ENCODE data around the gene KRT72.

The KRT72 gene

DNA sequence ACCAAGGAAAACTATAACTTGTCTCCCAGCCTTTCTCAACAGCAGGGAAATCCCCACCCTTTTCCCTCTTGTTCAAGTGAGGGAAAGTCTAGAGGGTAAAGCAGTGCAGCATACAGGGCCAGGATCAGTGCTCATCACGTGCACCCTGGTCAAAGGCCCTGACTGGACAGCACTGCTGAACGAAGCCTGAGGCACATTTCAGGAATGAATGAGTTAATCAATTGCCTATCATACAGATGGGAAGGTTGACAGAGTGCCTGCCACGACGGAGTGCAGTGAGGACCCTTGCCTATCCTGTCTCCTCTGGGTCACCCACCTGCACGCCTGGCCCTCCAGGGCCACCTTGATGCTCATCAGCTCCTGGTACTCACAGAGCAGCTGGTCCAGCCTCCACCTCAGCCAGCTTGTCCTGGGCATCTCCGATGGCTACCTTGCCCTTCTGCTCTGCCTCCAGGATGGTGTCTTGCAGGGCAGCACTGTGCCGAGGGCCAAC is 28.8 kb upstream of the KRT72 start:
- Histone ChIP-seq H3K36me3 (ENCODE audit: control insufficient read depth, insufficient read depth, low read length) (no peaks in the 10 kb centered on the region), H2BK15ac (replicated peaks; ENCODE audit: low read depth) (no peak overlapping the region), H2BK120ac (ENCODE audit: low read depth, low read length) (no peak overlapping the region), H3K18ac (ENCODE audit: low read length) (no peak overlapping the region), H3K27me3 (ENCODE audit: insufficient read depth, low read length, poor library complexity) (no peaks in the 10 kb centered on the region), H2BK5ac (ENCODE audit: low read length) (no peak overlapping the region), H4K5ac (ENCODE audit: low read length) (no peak overlapping the region), H3K4me1 (ENCODE audit: control insufficient read depth, low read depth, low read length) (no peaks in the 10 kb centered on the region), H3K79me1 (ENCODE audit: low read length) (no peaks in the 10 kb centered on the region), H3K9ac (ENCODE audit: low read length) (no peak overlapping the region), H3K27ac (ENCODE audit: low read depth, low read length) (no peak overlapping the region), H4K8ac (ENCODE audit: low read depth, low read length) (no peak overlapping the region), H3K56ac (ENCODE audit: low read length) (no peak overlapping the region), H3K79me2 (ENCODE audit: control insufficient read depth, insufficient read depth, low read length) (no peaks in the 10 kb centered on the region), H2AK5ac (ENCODE audit: low read length) (no peak overlapping the region), H3K4me3 (ENCODE audit: low read length) (no peak overlapping the region), H3K4me2 (ENCODE audit: low read length) (no peak overlapping the region), H3K4ac (ENCODE audit: low read depth, low read length) (no peak overlapping the region), H3K23ac (ENCODE audit: low read length) (no peak overlapping the region)
- no peak for DNase-seq
- WGBS (ENCODE audit: extremely low coverage, insufficient coverage, low lambda C conversion rate): no CpG with 5 or more reads among the region's 7 CpGs

DNA sequence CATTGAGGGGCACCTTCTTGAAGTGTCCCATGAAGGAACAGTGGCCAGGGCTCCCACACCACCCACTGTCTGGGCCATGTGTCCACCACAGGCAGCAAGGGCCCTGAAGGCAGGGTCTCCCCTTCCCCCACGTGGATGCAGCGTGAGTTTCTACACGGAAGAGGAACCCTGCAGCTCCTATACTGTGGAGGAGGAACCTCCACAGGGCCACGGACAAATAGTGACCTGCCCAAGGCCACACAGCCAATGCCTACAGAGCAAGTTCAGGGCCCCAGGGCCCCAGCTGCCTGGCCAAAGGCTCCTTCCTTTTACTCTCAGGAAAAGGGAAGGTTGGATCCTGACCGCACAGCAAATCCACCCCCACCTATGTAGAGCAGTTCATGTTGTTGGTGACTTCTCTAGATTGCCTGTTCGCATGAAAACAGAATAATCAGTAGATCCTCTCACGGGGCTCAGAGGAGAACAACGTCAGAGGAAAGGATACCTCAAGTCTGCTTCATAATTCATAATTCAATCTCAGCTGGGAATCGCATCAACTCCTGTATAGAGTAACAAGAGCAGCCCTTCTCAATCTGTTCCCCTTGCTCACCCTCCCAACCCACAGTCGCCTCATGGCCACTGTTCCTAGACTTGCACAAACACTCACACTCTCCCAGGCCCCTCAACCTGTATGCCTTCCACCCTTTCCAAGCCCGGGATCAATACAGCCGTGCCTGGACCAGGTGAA is 28.2 kb upstream of the KRT72 start:
- Histone ChIP-seq H3K4ac (ENCODE audit: low read depth, low read length) (no peak overlapping the region), H3K4me3 (ENCODE audit: low read length) (no peak overlapping the region), H3K27ac (ENCODE audit: low read depth, low read length) (no peak overlapping the region), H3K36me3 (ENCODE audit: control insufficient read depth, insufficient read depth, low read length) (no peaks in the 10 kb centered on the region), H3K56ac (ENCODE audit: low read length) (no peak overlapping the region), H4K8ac (ENCODE audit: low read depth, low read length) (no peak overlapping the region), H2BK5ac (ENCODE audit: low read length) (no peak overlapping the region), H4K5ac (ENCODE audit: low read length) (no peak overlapping the region), H3K4me2 (ENCODE audit: low read length) (no peak overlapping the region), H2BK120ac (ENCODE audit: low read depth, low read length) (no peak overlapping the region), H3K9ac (ENCODE audit: low read length) (no peak overlapping the region), H2BK15ac (replicated peaks; ENCODE audit: low read depth) (no peak overlapping the region), H3K27me3 (ENCODE audit: insufficient read depth, low read length, poor library complexity) (no peaks in the 10 kb centered on the region), H2AK5ac (ENCODE audit: low read length) (no peak overlapping the region), H3K18ac (ENCODE audit: low read length) (no peak overlapping the region), H3K79me1 (ENCODE audit: low read length) (no peaks in the 10 kb centered on the region), H3K23ac (ENCODE audit: low read length) (no peak overlapping the region), H3K4me1 (ENCODE audit: control insufficient read depth, low read depth, low read length) (no peaks in the 10 kb centered on the region), H3K79me2 (ENCODE audit: control insufficient read depth, insufficient read depth, low read length) (no peaks in the 10 kb centered on the region)
- DNase-seq: no peak
- WGBS (ENCODE audit: extremely low coverage, insufficient coverage, low lambda C conversion rate): no CpG with 5 or more reads among the region's 12 CpGs

DNA sequence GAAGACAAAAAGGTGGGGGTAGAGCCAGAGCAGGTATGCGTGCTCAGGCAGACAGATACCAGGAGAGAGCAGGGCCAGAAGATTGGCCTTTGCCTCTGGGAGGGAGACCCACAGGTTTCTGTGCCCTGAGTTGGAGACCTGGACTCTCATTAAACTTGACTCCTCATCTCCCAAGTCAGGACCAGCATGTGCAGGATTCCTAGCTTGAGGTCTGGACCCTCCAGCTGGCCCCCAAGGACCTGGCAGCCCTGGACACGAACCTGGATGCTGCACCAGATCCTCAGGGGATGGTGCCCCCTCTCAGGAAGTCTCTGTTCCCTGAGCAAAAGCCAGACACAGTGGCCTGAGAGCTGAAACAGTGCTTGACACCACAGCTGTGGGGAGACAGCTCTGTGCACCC is 27.6 kb upstream of the KRT72 start:
- no peak overlapping the region for H3K4me3 ChIP-seq (ENCODE audit: low read length)
- no CpG with 5 or more reads among the region's 2 CpGs for WGBS (ENCODE audit: extremely low coverage, insufficient coverage, low lambda C conversion rate)
- H3K4ac ChIP-seq (ENCODE audit: low read depth, low read length): no peak overlapping the region
- no peak overlapping the region for H3K23ac ChIP-seq (ENCODE audit: low read length)
- no peak overlapping the region for H3K4me2 ChIP-seq (ENCODE audit: low read length)
- H3K9ac ChIP-seq (ENCODE audit: low read length): no peak overlapping the region
- no peak overlapping the region for H2AK5ac ChIP-seq (ENCODE audit: low read length)
- DNase-seq: no peak
- H3K18ac ChIP-seq (ENCODE audit: low read length): no peak overlapping the region
- no peaks in the 10 kb centered on the region for H3K79me2 ChIP-seq (ENCODE audit: control insufficient read depth, insufficient read depth, low read length)
- no peak overlapping the region for H4K8ac ChIP-seq (ENCODE audit: low read depth, low read length)
- H3K36me3 ChIP-seq (ENCODE audit: control insufficient read depth, insufficient read depth, low read length): no peaks in the 10 kb centered on the region
- no peak overlapping the region for H2BK5ac ChIP-seq (ENCODE audit: low read length)
- no peak overlapping the region for H3K56ac ChIP-seq (ENCODE audit: low read length)
- H3K27ac ChIP-seq (ENCODE audit: low read depth, low read length): no peak overlapping the region
- no peak overlapping the region for H4K5ac ChIP-seq (ENCODE audit: low read length)
- H2BK15ac ChIP-seq (replicated peaks; ENCODE audit: low read depth): no peak overlapping the region
- H3K4me1 ChIP-seq (ENCODE audit: control insufficient read depth, low read depth, low read length): no peaks in the 10 kb centered on the region
- no peaks in the 10 kb centered on the region for H3K79me1 ChIP-seq (ENCODE audit: low read length)
- no peak overlapping the region for H2BK120ac ChIP-seq (ENCODE audit: low read depth, low read length)
- H3K27me3 ChIP-seq (ENCODE audit: insufficient read depth, low read length, poor library complexity): no peaks in the 10 kb centered on the region

DNA sequence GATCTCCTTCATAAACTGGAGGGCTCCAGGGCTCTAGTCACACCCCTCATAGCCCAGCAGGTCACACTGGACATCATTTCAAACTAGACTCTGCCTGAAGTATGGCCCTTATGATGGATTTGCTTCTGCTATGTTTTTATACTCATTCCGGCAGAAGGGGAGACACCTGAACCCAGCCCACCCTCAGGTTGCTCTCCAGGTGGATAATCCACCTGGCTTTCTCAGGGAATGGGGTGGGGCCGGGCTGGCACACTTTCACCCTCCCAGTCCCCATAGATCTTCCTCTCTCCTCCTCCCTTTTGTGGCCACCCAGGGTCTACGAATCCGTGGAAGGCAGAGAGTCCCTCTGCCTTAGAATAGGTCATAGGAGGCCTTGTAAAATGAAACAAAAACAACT is 26.8 kb upstream of the KRT72 start:
- Histone ChIP-seq H3K79me1 (ENCODE audit: low read length) (no peaks in the 10 kb centered on the region), H4K5ac (ENCODE audit: low read length) (no peak overlapping the region), H3K4ac (ENCODE audit: low read depth, low read length) (no peak overlapping the region), H3K4me1 (ENCODE audit: control insufficient read depth, low read depth, low read length) (no peaks in the 10 kb centered on the region), H3K4me2 (ENCODE audit: low read length) (no peak overlapping the region), H3K4me3 (ENCODE audit: low read length) (no peak overlapping the region), H3K23ac (ENCODE audit: low read length) (no peak overlapping the region), H3K9ac (ENCODE audit: low read length) (no peak overlapping the region), H3K79me2 (ENCODE audit: control insufficient read depth, insufficient read depth, low read length) (no peaks in the 10 kb centered on the region), H3K18ac (ENCODE audit: low read length) (no peak overlapping the region), H2AK5ac (ENCODE audit: low read length) (no peak overlapping the region), H3K27me3 (ENCODE audit: insufficient read depth, low read length, poor library complexity) (no peaks in the 10 kb centered on the region), H3K56ac (ENCODE audit: low read length) (no peak overlapping the region), H2BK120ac (ENCODE audit: low read depth, low read length) (no peak overlapping the region), H2BK5ac (ENCODE audit: low read length) (no peak overlapping the region), H4K8ac (ENCODE audit: low read depth, low read length) (no peak overlapping the region), H3K27ac (ENCODE audit: low read depth, low read length) (no peak overlapping the region), H2BK15ac (replicated peaks; ENCODE audit: low read depth) (no peak overlapping the region), H3K36me3 (ENCODE audit: control insufficient read depth, insufficient read depth, low read length) (no peaks in the 10 kb centered on the region)
- WGBS (ENCODE audit: extremely low coverage, insufficient coverage, low lambda C conversion rate): no CpG with 5 or more reads among the region's 4 CpGs
- DNase-seq: no peak

DNA sequence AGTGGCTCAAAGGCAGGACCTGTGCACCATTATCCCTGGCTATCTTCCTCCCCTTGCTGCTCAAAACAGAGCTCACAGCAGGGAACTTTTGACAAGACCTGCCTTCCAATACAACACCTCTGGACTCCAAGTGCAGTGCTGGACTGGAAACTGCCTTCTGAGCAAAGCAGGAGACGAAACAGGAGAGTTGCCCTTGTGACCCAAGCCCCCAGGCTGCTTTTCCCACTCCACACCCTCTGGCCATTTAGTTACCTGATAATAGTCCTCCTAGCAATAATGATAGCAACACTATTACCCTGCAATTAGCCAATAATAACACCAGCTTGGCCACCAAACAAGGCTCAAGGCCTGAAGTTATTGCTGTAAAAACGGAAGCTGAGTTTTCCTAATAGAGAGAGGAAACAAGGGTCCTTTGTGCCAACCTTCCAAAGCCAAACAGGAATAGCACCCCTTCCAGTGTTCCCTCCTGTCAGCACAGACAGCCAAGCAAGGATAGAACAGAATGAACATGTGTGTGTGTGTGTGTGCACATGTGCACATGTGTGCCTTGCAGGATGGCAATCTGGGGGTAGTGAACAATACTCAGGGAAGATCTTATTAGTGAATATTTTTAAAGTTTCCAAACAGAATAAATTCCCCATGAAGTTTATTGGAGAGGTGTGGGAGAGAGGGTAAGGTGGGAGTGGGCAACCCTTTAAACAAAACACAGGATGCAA is 26.3 kb upstream of the KRT72 start:
- Histone ChIP-seq H2BK15ac (replicated peaks; ENCODE audit: low read depth) (no peak overlapping the region), H3K23ac (ENCODE audit: low read length) (no peak overlapping the region), H2BK5ac (ENCODE audit: low read length) (no peak overlapping the region), H3K4me1 (ENCODE audit: control insufficient read depth, low read depth, low read length) (no peaks in the 10 kb centered on the region), H3K4me2 (ENCODE audit: low read length) (no peak overlapping the region), H3K4ac (ENCODE audit: low read depth, low read length) (no peak overlapping the region), H3K4me3 (ENCODE audit: low read length) (no peak overlapping the region), H3K27ac (ENCODE audit: low read depth, low read length) (no peak overlapping the region), H3K36me3 (ENCODE audit: control insufficient read depth, insufficient read depth, low read length) (no peaks in the 10 kb centered on the region), H4K8ac (ENCODE audit: low read depth, low read length) (no peak overlapping the region), H2AK5ac (ENCODE audit: low read length) (no peak overlapping the region), H3K27me3 (ENCODE audit: insufficient read depth, low read length, poor library complexity) (no peaks in the 10 kb centered on the region), H2BK120ac (ENCODE audit: low read depth, low read length) (no peak overlapping the region), H3K9ac (ENCODE audit: low read length) (no peak overlapping the region), H3K18ac (ENCODE audit: low read length) (no peak overlapping the region), H3K79me1 (ENCODE audit: low read length) (no peaks in the 10 kb centered on the region), H4K5ac (ENCODE audit: low read length) (no peak overlapping the region), H3K56ac (ENCODE audit: low read length) (no peak overlapping the region), H3K79me2 (ENCODE audit: control insufficient read depth, insufficient read depth, low read length) (no peaks in the 10 kb centered on the region)
- no peak for DNase-seq
- no CpG with 5 or more reads among the region's 2 CpGs for WGBS (ENCODE audit: extremely low coverage, insufficient coverage, low lambda C conversion rate)

Measured in mesendoderm (in vitro differentiated cells).